GM18505 (cell line): ENCODE data around the gene SPRR2B.
"Not testable (repeated sequence)": the region's sequence is repeated elsewhere in the genome, so short reads cannot be mapped to it uniquely, and the experiment has no call there.

Experiments used
- ATAC-seq: cut with Tn5 transposase; IDR thresholded peaks from one replicate; pipeline ENCODE4 v1.9.1; 2021; ENCODE audit not compliant: unreplicated experiment
- POLR2A ChIP-seq: IDR thresholded peaks from 4 replicates; pipeline ENCODE4 v1.6.1; 2011; ENCODE audit warnings: borderline replicate concordance; ENCODE audit not compliant: insufficient read depth, insufficient read length; ENCODE audit errors: extremely low read depth

SPRR2B gene

DNA sequence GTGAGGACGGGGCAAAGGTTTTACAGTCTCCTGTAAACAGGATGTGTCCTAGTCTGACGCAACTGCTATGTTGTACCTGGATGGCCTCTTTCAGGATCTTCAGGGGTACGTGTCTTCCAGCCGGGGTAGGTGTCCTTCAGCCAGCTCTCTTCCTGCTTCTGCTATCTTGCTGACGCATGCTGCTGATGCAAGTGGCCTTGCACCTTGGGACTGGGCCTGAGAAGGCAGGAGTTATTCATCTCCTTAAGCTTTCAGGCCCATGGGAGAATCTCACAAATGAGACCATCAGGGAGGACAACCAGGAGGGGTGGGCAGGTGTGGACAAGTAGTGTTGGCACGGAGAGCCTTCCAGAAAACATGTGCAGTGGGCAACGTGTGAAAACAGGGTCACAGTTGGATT is 48.3 kb downstream of the SPRR2B start:
- ATAC-seq = no peak

GRCh38 chr1:153022340-153022739 is 49.1 kb downstream of the SPRR2B start:
- ATAC-seq = not testable (repeated sequence)

More for the DNA sequence above, 48.3 kb downstream of the SPRR2B start:
- no peak for TF ChIP-seq POLR2A

- ATAC-seq = not testable (repeated sequence)
These were observed 49.6 kb downstream of the SPRR2B start for GRCh38 chr1:153021829-153022228.
